PC-3 (cell line): ENCODE results near the gene C2orf80.

ENCODE experiments used
- EZH2 ChIP-seq: fragments of 300-600 bp; sonication (generic); IDR thresholded peaks from one replicate; pipeline ENCODE4 v1.6.1; 2017; ENCODE audit warnings: antibody characterized with exemption, mild to moderate bottlenecking, low read length; ENCODE audit not compliant: unreplicated experiment
- EZH2phosphoT487 ChIP-seq: fragments of 300-600 bp; sonication (generic); IDR thresholded peaks from 2 replicates; pipeline ENCODE4 v1.6.1; 2018; ENCODE audit warnings: mild to moderate bottlenecking, antibody characterized with exemption, low read length, borderline replicate concordance
- TF ChIP-seq, protein P1 (sequence below): fragments of 300-600 bp; sonication (generic); conservative IDR thresholded peaks from 2 replicates; pipeline ENCODE4 v1.5.1; 2017; ENCODE audit warnings: antibody characterized with exemption, low read depth, mild to moderate bottlenecking, low read length

DNA sequence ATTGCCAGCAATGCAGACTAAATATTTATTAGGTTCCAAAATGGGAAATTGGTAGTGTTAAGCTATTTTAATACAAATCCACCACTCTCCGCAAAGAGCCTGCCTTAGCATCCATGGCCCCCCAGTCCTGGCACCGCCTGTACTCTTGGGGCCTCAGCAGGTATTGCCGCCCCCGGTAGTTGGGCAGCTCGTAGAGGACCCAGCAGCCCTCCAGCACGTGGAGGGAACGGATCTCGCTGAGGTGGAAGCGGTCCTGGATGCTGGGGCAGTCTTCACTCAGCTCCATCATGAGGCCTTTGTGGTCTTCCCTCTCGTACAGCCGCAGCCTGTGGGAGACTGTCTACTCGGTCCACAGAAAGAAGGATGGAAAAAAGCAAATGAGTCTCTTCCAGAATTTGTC lies 61.7 kb downstream of the C2orf80 start:
- TF ChIP-seq, protein P1, sequence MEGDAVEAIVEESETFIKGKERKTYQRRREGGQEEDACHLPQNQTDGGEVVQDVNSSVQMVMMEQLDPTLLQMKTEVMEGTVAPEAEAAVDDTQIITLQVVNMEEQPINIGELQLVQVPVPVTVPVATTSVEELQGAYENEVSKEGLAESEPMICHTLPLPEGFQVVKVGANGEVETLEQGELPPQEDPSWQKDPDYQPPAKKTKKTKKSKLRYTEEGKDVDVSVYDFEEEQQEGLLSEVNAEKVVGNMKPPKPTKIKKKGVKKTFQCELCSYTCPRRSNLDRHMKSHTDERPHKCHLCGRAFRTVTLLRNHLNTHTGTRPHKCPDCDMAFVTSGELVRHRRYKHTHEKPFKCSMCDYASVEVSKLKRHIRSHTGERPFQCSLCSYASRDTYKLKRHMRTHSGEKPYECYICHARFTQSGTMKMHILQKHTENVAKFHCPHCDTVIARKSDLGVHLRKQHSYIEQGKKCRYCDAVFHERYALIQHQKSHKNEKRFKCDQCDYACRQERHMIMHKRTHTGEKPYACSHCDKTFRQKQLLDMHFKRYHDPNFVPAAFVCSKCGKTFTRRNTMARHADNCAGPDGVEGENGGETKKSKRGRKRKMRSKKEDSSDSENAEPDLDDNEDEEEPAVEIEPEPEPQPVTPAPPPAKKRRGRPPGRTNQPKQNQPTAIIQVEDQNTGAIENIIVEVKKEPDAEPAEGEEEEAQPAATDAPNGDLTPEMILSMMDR = no peak
- TF ChIP-seq EZH2phosphoT487 (no peak), EZH2 (no peak)
